ENCODE data around the gene NIN.
"Not testable (repeated sequence)": the region's sequence is repeated elsewhere in the genome, so short reads cannot be mapped to it uniquely, and the experiment has no call there.

NIN gene

DNA sequence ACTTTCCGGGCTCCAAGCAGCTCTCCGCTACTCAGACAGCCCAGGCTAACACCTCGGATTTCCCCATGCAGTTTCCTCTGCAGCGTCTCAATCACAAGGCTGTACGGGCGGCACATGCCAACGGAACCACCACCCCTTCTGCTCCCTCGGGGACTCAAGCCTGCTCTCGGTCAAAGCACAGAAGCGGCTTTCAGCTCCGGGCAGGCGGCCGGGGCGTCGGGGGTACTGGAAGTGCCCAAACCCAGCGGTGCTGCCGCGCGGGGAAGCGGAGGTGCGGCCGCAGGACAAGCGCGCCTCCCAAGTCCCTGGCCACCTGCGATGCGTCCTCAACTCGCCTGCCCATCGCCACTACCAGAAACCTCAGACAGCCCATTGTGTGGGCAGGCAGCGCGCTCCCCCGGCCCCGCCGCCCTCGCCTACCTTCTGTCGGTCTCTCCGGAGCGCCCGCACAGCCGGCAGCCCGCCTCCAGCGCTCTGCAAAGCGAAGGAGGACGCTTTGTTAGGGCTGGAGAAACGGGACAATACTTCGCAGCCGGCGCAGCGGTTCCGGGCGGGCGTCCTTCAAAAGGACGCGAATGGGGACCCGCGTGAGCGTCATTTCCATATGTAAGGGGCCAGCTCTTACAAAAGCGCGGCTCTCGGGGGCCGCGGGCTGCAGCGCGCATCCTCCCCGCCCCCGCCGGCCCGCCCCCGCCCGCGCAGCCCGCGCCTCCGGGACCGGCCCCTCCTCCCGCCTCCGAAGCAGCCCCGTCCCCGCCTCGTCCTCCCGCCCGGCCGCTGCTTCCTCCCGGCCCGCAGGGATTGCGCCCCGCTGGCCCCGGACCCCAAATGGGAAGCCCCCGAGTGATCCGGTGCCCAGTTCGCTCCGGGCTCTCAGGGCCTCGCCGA lies 674 bp downstream of the NIN start:
- H3K4me3 ChIP-seq (ENCODE audit: low read length) = peak overlapping the region; percentile 77
- TF ChIP-seq ZNF274 (IDR thresholded peaks at IDR 0.05; ENCODE audit: low read depth, low read length) = no peak

DNA sequence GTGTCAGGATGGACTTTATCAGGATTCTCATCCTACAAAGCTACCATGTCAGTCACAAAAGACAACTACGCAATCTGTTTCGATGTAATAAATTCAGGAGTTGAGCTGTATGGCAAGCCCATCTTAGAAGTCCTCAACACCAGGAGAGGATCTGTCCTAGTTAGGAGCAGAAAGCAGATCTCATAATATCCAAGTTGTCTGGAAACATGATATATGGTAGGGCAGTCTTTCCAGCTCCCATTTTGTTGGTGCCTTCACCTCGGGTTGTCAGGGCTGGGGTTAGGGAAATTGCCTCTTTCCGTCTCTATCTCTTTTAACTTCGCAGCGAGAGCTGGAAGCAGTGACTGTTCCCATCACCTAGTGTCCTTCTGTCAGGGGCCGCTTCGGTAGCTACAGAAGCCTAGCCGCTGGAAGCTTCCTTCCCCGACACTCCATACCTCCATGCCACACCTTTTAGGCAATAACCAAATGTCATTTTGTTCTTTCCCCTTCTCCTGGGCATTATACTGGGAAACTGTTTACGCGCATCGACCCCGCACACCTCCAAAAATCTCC lies 1.4 kb downstream of the NIN start:
- no peak for TF ChIP-seq ZNF274 (IDR thresholded peaks at IDR 0.05; ENCODE audit: low read depth, low read length)
- peak overlapping the region; percentile 77 for H3K4me3 ChIP-seq (ENCODE audit: low read length)

DNA sequence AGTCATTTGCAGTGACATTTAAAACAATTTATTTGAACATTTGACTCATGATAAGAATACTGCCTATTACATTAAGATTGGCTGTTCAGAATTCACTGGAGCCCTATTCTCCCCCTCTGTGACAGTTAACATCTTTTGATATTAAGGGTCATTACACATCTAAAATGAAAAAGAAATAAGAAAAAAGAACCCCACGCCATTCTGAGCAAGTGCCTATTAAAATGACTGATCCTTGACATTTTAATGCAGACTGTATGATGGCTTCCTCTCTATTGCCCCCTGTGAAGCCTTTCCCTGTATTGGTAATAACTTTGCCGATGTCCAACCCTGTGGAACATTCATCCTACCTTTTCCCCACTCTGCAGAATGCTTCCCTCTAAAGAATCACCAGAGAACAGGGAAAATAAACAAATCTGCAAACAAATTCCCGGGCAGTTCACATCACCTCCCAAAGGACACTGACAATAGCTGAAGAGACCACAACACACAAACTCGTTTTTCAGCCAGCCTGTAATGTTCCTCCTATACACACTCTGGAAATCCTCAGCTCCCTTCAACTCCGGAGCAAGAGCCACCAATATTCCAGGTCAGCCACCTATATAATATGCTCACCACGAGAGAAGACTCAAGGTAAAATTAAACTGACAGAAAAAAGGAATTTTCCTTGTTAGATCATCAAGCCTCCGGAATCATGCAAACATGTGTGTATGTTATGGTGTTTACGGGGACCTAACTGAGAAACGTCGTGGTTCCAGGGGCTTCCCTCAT lies 2.1 kb downstream of the NIN start:
- no peak for TF ChIP-seq ZNF274 (IDR thresholded peaks at IDR 0.05; ENCODE audit: low read depth, low read length)
- peak overlapping the region; percentile 77 for H3K4me3 ChIP-seq (ENCODE audit: low read length)

DNA sequence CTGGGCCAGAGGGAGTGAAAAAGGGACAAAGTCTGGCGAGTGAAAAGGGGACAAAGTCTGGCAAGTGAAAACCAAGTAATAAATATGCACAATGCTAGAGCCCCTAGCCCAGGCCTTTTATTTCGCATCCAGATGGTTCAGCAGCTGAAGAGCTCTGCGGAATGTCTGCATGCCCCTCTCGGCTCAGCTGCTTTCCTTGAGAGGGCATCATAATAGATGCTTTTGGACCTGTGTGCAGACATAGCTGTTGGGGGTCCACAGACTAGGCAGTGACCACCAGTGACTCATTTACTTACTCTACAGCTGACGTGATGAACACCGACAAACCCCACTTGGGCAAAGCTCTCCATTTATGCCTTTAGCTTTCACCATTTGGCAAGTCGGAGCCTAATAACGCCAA lies 4.3 kb downstream of the NIN start:
- no peak overlapping the region; the same call in 1 of the 2 replicates for H3K4me3 ChIP-seq (ENCODE audit: low read length)
- no peak for TF ChIP-seq ZNF274 (IDR thresholded peaks at IDR 0.05; ENCODE audit: low read depth, low read length)

DNA sequence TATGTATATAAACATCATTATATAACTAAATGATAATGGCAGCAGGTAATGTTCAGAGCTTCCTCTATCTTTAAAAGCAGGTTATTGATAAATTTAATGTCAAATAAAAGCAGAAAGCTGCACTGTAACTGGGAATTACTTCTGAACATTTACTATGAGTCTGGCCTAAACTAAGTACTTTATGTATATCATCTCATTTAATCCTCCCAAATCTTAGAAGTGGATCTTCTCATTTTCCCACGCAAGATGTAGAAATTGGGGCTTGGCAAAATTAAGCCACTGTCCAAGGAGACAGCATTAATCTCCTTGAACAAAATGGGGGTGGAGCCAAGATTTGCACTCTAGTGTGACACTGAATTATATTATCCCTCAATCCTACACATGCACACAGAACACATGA lies 5.7 kb downstream of the NIN start:
- TF ChIP-seq ZNF274 (IDR thresholded peaks at IDR 0.05; ENCODE audit: low read depth, low read length) = no peak
- no peak overlapping the region for H3K4me3 ChIP-seq (ENCODE audit: low read length)

GRCh38 chr14:50823762-50824636 lies 7.0 kb downstream of the NIN start:
- peak overlapping the region; percentile 79 for H3K4me3 ChIP-seq (ENCODE audit: low read length)
- TF ChIP-seq ZNF274 (IDR thresholded peaks at IDR 0.05; ENCODE audit: low read depth, low read length) = no peak

GRCh38 chr14:50823051-50823761 lies 7.8 kb downstream of the NIN start:
- peak overlapping the region; percentile 72 for H3K4me3 ChIP-seq (ENCODE audit: low read length)

DNA sequence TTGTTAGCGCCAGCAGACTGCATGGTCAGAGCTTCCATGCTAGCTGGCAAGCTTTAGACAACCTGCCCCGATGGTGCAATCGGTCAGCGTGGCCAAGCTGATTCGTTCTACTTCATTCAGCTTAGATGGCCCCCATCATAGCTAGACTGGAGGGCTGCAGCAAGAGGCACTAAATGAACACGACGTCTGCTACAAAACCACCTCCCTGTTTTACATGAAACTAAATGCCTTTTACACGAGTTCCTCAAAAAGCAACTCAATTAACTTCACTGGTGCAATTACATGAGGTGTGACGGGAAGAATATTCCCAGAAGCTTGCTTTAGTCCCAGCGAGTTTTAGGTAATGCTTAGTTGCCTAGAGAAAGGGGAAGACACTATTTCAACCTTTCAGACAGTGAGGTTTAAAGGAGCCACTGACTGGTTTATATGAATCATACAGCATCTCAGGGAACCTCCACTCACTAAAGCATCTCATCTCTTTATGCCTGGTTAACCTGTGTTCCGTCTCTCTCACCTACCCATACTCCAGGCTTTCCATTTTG lies 8.4 kb downstream of the NIN start:
- H3K4me3 ChIP-seq (ENCODE audit: low read length) = peak overlapping the region; percentile 72

More at GRCh38 chr14:50823051-50823761, 7.8 kb downstream of the NIN start:
- TF ChIP-seq ZNF274 (IDR thresholded peaks at IDR 0.05; ENCODE audit: low read depth, low read length) = no peak

DNA sequence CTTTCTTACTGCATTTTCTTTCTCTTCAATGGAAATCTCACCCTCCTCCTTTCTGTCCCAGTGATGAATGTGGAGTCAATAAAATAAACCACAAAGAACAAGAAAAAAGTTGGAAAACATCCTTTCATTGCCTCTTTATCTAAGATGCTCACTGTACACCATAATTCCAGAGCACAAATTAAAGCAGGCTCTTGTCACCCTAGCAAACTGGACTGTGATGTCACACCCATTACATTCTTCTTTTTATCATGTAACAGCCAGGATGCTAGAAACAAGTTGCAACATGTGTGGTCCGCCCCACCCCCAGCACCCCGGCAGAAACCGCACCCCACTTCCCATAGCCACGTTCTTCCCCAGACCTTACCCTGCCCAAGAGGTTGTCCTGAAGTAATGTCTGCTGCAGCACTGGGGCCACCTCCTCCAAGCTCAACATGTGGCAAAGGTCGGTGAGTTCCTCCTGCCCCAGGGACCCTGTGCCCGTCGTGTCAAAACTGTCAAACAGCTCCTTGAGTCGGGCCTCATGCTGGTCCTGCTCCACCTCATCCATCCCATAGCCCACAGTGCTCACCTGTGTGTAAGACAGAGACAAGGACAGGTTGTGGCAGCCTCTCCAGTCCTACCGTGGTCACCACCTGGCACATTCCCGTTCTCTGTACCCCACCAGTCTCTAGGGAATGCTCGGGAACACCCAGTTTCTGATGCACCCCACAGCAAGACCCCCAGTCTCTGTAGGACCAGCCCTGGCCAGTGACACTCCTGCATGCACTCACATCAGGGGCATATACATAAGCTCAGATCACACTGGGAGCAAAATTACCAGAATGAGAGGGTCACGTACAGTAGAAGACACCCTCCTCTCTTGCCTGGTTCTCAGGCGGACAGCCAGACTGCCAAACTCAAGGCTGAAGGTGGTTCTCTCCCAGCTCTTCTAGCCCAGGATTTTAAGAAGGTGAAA lies 9.2 kb downstream of the NIN start:
- TF ChIP-seq ZNF274 (IDR thresholded peaks at IDR 0.05; ENCODE audit: low read depth, low read length) = no peak
- peak overlapping the region; percentile 72; the same call in 1 of the 2 replicates for H3K4me3 ChIP-seq (ENCODE audit: low read length)

More for the DNA sequence above, 8.4 kb downstream of the NIN start:
- no peak for TF ChIP-seq ZNF274 (IDR thresholded peaks at IDR 0.05; ENCODE audit: low read depth, low read length)

GRCh38 chr14:50820786-50821509 lies 10.0 kb downstream of the NIN start:
- TF ChIP-seq ZNF274 (IDR thresholded peaks at IDR 0.05; ENCODE audit: low read depth, low read length) = no peak
- H3K4me3 ChIP-seq (ENCODE audit: low read length) = no peak overlapping the region

DNA sequence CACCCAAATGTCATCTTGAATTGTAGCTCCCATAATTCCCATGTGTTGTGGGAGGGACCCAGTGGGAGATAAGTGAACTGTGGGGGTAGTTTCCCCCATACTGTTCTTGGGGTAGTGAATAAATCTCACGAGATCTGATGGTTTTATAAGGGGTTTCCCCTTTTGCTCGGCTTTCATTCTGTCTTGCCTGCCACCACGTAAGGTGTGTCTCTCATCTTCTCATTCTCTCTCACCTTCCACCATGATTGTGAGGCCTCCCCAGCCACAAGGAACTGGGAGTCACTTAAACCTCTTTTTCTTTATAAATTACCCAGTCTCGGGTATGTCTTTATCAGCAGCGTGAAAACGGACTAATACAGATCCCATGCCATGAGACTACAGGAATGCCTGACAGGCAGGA lies 11.7 kb downstream of the NIN start:
- not testable (repeated sequence) for H3K4me3 ChIP-seq (ENCODE audit: low read length)

Measured in GM08714 (cell line).